HFFc6 (cell line): ENCODE results near the gene ADCY6. TPM values are rescaled to one million over a fixed set of nuclear protein-coding genes. Genes with fewer than 3 reads are reported as not detected.

Experiments
- DNase-seq: peaks from one replicate; pipeline ENCODE4 v3.0.0-alpha.2; 2018
- H3K27ac Mint-ChIP-seq: 2 replicates; pipeline ENCODE4 v1.8.0; 2020; ENCODE audit warnings: mild to moderate bottlenecking, mixed read lengths
- H3K27me3 Mint-ChIP-seq: 2 replicates; pipeline ENCODE4 v1.8.0; 2021; ENCODE audit warnings: mild to moderate bottlenecking, moderate library complexity, mixed read lengths; ENCODE audit not compliant: insufficient read depth
- H3K36me3 Mint-ChIP-seq: 2 replicates; pipeline ENCODE4 v1.8.0; 2021; ENCODE audit warnings: low read depth, mixed read lengths
- H3K4me1 Mint-ChIP-seq: 2 replicates; pipeline ENCODE4 v1.8.0; 2020; ENCODE audit warnings: low read depth, mixed read lengths
- H3K4me3 Mint-ChIP-seq: 2 replicates; pipeline ENCODE4 v1.8.0; 2020; ENCODE audit warnings: mild to moderate bottlenecking, moderate library complexity, mixed read lengths
- H3K9me3 Mint-ChIP-seq: 2 replicates; pipeline ENCODE4 v1.8.0; 2020; ENCODE audit warnings: mild to moderate bottlenecking, mixed read lengths
- total RNA-seq, 6 experiments: library from RNA; stranded (reverse); fragmentation: NEBNext Ultra II Directional; extraction: Animal tissue kit (Norgen Biotek cat#: 25700); gene quantifications; 2 replicates in 1 of 6; 3 replicates in 5 of 6; pipeline ENCODE4 v1.2.3, GENCODE V29; 2021
- TF ChIP-seq, protein P1 (sequence below): fragments of 200-600 bp; sonication (generic); IDR thresholded peaks from 2 replicates; pipeline ENCODE4 v1.5.0; 2021; ENCODE audit warnings: antibody characterized with exemption, mild to moderate bottlenecking

ADCY6 gene
- total RNA-seq, 6 experiments from 2014 or later = 20.3 to 31.6 (median 22.4) TPM

DNA sequence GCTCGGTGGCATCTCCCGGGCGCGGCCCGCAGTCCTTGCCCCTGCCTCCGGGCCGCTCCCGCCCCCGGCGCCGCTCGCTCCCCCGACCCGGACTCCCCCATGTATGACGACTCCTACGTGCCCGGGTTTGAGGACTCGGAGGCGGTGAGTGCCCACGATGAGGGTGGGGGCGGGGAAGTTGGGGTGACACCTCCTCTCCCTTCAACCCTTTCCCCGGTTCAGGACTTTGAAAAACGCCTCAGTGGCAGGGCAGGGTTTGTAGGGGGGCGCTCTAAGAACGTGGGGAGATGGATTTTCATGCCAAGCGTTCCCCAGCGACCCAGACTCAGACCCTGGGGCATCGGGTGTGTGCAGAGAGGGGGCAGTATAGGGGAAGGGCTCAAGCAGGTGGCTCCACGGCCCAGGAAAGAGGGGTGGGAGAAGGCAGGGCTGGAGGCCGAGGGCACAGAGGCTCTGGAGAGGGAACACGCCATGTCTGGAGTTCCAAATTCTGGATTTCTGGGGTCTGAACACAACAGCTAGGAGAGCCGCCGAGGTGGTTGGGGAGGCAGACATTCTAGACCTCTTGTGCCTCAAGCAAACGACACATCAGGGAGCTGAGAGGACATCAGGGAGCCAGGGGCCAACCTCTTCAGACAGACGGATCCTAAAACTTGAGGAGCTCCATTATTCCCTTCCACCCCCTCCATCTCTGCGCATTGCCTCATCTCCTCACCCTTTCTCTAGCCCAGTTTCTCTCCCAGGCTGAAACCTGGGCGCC is 30.1 kb upstream of the ADCY6 start:
- peak overlapping the region; percentile 26; the same call in 1 of the 2 replicates for H3K27ac Mint-ChIP-seq
- no peaks in the 10 kb centered on the region for H3K36me3 Mint-ChIP-seq
- H3K27me3 Mint-ChIP-seq = no peaks in the 10 kb centered on the region; the same call in 1 of the 2 replicates
- H3K4me3 Mint-ChIP-seq = peak overlapping the region; percentile 88
- DNase-seq = no peak
- TF ChIP-seq, protein P1, sequence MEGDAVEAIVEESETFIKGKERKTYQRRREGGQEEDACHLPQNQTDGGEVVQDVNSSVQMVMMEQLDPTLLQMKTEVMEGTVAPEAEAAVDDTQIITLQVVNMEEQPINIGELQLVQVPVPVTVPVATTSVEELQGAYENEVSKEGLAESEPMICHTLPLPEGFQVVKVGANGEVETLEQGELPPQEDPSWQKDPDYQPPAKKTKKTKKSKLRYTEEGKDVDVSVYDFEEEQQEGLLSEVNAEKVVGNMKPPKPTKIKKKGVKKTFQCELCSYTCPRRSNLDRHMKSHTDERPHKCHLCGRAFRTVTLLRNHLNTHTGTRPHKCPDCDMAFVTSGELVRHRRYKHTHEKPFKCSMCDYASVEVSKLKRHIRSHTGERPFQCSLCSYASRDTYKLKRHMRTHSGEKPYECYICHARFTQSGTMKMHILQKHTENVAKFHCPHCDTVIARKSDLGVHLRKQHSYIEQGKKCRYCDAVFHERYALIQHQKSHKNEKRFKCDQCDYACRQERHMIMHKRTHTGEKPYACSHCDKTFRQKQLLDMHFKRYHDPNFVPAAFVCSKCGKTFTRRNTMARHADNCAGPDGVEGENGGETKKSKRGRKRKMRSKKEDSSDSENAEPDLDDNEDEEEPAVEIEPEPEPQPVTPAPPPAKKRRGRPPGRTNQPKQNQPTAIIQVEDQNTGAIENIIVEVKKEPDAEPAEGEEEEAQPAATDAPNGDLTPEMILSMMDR = peak; percentile 56
- peaks cover 31% of the 10 kb centered on the region for H3K4me1 Mint-ChIP-seq
- no peaks in the 10 kb centered on the region for H3K9me3 Mint-ChIP-seq

DNA sequence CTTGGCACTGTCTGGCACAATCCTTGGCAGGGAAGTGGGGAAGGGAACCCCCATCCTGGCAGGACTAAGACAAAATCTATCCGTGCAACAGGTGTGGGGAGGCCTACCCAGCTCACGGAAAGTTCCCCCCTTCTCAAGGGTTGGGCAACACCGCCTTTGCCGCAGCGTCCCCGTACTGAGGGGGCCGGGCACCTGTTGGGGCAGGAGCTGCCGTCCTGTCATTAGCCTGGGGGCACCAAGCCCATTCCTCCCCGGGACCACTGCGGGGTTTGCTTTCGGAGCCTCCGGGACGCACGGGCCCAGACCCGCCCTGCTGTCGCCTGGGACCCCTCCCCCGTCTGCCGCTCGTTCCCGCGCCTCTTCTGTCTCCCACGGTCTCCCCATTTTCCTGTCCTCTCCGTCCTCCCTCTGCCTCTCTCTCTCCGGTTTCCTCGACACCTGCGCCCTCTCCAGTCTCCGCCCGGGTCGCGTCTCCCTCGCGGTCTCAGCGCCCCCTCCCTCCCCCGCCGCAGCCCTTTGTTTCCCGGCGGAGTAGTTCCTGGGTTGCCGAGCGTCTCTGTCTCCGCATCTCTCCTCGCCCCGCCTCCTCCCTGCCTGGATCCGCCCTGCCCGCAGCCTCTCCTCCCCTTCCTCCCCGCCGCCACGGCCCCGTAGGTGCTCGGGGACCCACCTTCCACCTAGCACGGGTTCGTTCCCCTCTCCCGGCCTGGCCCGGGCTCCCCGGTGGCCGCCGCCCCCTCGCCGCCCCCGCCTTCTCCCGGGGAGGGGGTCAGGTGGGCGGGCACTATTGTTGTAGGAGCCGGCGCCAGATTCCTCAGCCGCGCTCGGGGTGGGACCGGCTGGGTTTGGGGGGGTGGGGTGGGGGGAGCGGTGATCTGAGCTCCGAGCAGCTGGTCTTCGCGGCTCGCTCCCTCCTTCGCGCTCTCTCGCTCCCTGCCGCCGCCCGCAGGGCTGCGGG is 29.3 kb upstream of the ADCY6 start, which contains the start of gene CACNB3:
TSS of gene CACNB3 (plus strand) at position 624 of the 958 bp plus-strand sequence. CDS start 434 bp downstream, outside the sequence.
- Mint-ChIP-seq H3K9me3 (no peaks in the 10 kb centered on the region), H3K27me3 (no peaks in the 10 kb centered on the region; the same call in 1 of the 2 replicates), H3K27ac (peak within 1 kb of the TSS; percentile 26; the same call in 1 of the 2 replicates), H3K36me3 (no peaks in the 10 kb centered on the region), H3K4me3 (peak within 1 kb of the TSS; percentile 88), H3K4me1 (peaks cover 31% of the 10 kb centered on the region)
- peak; percentile 23 for DNase-seq
- TF ChIP-seq, protein P1 = no peak

DNA sequence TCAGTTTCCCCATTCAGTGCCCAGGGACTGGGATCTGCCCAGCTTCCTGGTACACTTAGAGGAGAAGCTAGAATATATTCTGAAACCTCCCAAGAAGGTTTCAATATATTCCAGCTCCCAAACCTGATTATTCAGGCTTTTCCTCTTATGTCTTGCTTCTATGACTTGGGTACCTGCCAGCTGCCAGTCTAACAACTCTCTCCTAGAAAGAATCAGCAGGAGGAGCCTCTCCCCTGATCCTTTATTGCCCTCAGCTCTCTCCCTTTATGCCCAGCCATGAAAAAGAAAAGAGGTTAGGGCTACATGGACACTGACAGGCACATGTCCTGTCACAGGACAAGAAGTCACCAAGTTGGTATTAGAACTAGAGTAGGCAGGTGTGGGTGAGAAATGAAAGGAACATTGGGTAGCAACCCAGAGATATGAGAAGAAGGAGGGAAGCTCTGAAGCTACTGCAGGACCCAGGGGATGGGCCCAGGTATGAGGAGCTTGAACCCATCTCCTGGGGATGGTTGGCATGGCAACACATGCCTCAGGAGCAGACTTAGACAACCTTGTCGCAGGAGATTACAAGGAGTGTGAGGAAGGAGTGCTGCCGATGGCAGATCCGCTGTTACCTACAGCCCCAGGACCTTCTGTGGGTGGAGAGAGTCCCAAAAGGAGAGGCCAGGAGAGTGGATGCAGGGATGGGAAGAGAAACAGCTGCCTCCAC is 27.4 kb upstream of the ADCY6 start:
- Mint-ChIP-seq H3K36me3 (no peaks in the 10 kb centered on the region; the same call in 1 of the 2 replicates), H3K27ac (no peak overlapping the region), H3K4me3 (peak overlapping the region; percentile 97), H3K9me3 (no peaks in the 10 kb centered on the region), H3K4me1 (peaks cover 45% of the 10 kb centered on the region), H3K27me3 (no peaks in the 10 kb centered on the region; the same call in 1 of the 2 replicates)
- no peak for DNase-seq
- TF ChIP-seq, protein P1 = no peak

DNA sequence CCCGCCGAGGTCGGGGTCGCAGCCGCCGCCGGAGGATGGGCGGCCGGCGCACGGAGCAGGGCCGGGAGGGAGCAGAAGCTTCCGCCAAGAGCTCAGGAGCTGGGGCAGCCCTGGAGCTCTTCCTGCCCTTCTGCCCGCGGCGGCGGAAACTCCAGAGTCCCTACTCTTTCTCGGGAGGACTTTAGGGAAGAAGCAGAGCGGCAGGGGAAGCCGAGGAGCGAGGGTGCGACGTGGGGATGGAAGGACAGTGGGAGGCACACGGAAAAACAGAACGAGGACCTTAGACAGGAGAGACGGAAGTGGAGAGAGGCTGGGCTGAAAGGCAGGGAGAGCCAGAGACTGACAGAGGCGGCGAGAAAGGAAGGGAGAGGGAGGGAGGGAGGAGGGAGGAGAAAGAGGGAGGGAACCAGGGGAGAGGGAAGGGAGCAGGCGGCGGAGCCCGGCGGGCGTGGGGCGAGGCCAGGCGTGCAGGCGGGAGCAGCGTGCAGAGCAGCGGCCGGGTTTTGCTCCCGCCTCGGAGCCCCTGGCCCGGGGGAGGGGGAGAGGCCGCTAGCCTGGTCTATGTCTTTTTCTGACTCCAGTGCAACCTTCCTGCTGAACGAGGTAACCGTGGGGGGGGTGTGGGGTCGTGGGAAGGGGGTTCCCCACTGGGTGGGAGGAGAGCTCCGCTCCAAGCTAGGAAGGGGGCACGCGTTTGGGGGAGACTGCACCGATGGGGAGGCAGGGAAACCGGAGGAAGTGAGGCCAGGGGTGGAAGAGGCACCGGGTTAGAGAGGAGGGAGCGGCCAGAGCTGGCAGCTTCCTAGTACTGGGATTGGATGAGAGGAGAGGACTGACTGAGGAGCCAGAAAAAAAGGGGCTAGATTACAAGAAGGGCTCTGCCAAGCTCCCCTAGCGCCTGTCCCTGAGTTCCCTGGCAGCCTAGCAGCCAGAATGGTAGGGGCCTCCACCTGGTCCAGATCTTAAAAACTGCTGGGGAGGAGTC is 26.5 kb upstream of the ADCY6 start:
- Mint-ChIP-seq H3K36me3 (no peaks in the 10 kb centered on the region; the same call in 1 of the 2 replicates), H3K27ac (peak overlapping the region; percentile 91), H3K4me1 (peaks cover 54% of the 10 kb centered on the region)

More for the DNA sequence above, 26.5 kb upstream of the ADCY6 start:
- H3K4me3 Mint-ChIP-seq = peak overlapping the region; percentile 97
- TF ChIP-seq, protein P1 = no peak
- H3K9me3 Mint-ChIP-seq = no peaks in the 10 kb centered on the region
- DNase-seq = peak; percentile 73
- H3K27me3 Mint-ChIP-seq = no peaks in the 10 kb centered on the region; the same call in 1 of the 2 replicates
